Body of pancreas (tissue), 4 donors: ENCODE data around the gene R3HDM4.
A peak's percentile ranks its signal among the peaks of the same experiment; 100 is the strongest.

Source experiments
- POLR2A ChIP-seq, 3 donors: fragments of 450-650 bp; IDR thresholded peaks; one replicate each; pipeline ENCODE4 v1.6.1; 2016; ENCODE audit warnings: antibody characterized with exemption in 3 of 3, mild to moderate bottlenecking in 2 of 3
- TF ChIP-seq, protein P1 (sequence below), 7 experiments: fragments of 450-650 bp in 4 of 7; fragments of 200-600 bp in 3 of 7; sonication (generic) in 3 of 7; IDR thresholded peaks; one replicate each; pipeline ENCODE4 v1.5.1; 2016 to 2019; ENCODE audit warnings: antibody characterized with exemption in 7 of 7

- TF ChIP-seq, protein P1, sequence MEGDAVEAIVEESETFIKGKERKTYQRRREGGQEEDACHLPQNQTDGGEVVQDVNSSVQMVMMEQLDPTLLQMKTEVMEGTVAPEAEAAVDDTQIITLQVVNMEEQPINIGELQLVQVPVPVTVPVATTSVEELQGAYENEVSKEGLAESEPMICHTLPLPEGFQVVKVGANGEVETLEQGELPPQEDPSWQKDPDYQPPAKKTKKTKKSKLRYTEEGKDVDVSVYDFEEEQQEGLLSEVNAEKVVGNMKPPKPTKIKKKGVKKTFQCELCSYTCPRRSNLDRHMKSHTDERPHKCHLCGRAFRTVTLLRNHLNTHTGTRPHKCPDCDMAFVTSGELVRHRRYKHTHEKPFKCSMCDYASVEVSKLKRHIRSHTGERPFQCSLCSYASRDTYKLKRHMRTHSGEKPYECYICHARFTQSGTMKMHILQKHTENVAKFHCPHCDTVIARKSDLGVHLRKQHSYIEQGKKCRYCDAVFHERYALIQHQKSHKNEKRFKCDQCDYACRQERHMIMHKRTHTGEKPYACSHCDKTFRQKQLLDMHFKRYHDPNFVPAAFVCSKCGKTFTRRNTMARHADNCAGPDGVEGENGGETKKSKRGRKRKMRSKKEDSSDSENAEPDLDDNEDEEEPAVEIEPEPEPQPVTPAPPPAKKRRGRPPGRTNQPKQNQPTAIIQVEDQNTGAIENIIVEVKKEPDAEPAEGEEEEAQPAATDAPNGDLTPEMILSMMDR (IDR thresholded peaks at IDR 0.05) = no peak
- TF ChIP-seq POLR2A (IDR thresholded peaks at IDR 0.05) = peak in 1 of 3 donors; percentile 49
Measured at GRCh38 chr19:952680-953444, 39.8 kb upstream of the R3HDM4 start.
